Measurements from ENCODE around the gene ATRIP. TPM values are rescaled to one million over a fixed set of nuclear protein-coding genes. Genes with fewer than 3 reads are reported as not detected.
A peak's percentile ranks its signal among the peaks of the same experiment; 100 is the strongest.

The ATRIP gene
- total RNA-seq, 4 donors from 2014 or later: 7.5 to 10.5 (median 9.3) TPM

DNA sequence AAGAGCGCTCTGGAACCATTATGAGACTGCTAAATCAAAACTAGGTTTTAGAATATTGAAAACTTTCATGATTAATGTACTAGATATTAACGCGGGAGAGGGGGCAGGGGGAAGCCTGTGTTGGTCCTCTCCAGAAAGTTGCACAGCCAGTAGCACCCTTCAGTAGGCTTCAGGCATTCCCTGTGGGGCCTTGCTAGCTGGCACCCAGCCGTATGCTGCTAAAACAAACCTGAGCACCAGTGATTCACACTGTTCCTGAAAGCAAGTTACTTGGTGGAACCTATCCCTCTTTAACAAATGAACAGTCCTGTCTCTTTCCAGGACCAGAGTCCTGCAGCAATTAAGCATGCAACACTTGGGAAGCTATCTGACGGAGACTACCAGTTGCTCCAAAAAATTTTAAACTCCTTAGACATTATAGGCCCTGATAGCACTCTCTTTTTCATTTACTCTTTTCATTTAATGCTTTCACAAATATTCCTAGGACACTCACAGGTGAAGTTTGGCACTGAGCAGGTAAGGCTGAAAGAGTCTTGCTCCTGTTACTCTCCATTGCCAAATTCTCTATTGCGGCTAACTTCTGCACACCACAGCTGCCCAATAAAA lies 1.2 kb upstream of the ATRIP start:
- H3K4me3 ChIP-seq: no peak overlapping the region
- H3K27ac ChIP-seq: peak overlapping the region in 3 of 4 donors; percentile 93 to 97 (median 94)
- no peak for DNase-seq (ENCODE audit: low spot score in 2 of 2)
- peaks cover 0 to 46% (median 27%) of the 10 kb centered on the region in 4 donors for H3K4me1 ChIP-seq
- no peaks in the 10 kb centered on the region for H3K27me3 ChIP-seq
- TF ChIP-seq POLR2A (IDR thresholded peaks at IDR 0.05) (no peak), EP300 (IDR thresholded peaks at IDR 0.05) (no peak)
- TF ChIP-seq, protein P1, sequence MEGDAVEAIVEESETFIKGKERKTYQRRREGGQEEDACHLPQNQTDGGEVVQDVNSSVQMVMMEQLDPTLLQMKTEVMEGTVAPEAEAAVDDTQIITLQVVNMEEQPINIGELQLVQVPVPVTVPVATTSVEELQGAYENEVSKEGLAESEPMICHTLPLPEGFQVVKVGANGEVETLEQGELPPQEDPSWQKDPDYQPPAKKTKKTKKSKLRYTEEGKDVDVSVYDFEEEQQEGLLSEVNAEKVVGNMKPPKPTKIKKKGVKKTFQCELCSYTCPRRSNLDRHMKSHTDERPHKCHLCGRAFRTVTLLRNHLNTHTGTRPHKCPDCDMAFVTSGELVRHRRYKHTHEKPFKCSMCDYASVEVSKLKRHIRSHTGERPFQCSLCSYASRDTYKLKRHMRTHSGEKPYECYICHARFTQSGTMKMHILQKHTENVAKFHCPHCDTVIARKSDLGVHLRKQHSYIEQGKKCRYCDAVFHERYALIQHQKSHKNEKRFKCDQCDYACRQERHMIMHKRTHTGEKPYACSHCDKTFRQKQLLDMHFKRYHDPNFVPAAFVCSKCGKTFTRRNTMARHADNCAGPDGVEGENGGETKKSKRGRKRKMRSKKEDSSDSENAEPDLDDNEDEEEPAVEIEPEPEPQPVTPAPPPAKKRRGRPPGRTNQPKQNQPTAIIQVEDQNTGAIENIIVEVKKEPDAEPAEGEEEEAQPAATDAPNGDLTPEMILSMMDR (IDR thresholded peaks at IDR 0.05): no peak
- no peaks in the 10 kb centered on the region for H3K9me3 ChIP-seq
- H3K36me3 ChIP-seq: peaks cover 0 to 33% (median 0%) of the 10 kb centered on the region in 3 donors
- 76 to 81% methylated on average over 6 of the region's 6 CpGs for WGBS, 2 donors

DNA sequence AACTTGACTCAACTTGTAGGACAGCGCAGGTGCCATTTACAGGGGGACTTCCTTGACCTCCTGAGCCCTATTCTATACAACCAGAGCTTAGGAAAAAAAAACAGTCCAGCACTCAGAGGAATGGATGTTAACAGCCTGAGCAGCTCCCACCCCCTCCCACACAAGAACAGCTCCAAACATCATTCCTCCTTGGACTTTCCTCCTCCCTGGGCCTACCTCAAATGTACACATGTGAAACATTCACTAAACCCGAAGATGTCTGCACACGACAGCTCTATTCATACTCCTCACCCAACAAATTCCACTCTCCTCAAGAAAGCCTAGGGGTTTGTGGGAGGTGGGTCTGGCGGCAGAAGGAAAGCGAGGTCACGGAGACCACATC lies 503 bp upstream of the ATRIP start:
- Histone ChIP-seq H3K27ac (peak overlapping the region; percentile 79 to 97 (median 94)), H3K27me3 (no peaks in the 10 kb centered on the region), H3K9me3 (no peaks in the 10 kb centered on the region), H3K4me3 (peak overlapping the region; percentile 67 to 96 (median 84)), H3K36me3 (peaks cover 0 to 39% (median 0%) of the 10 kb centered on the region in 3 donors), H3K4me1 (peaks cover 0 to 42% (median 24%) of the 10 kb centered on the region in 4 donors)
- TF ChIP-seq EP300 (IDR thresholded peaks at IDR 0.05) (no peak), POLR2A (IDR thresholded peaks at IDR 0.05) (no peak)
- TF ChIP-seq, protein P1 (IDR thresholded peaks at IDR 0.05): no peak
- 10 to 11% methylated on average over 6 of the region's 6 CpGs for whole genome bisulfite sequencing, 2 donors
- no peak for DNase-seq (ENCODE audit: low spot score in 2 of 2)

DNA sequence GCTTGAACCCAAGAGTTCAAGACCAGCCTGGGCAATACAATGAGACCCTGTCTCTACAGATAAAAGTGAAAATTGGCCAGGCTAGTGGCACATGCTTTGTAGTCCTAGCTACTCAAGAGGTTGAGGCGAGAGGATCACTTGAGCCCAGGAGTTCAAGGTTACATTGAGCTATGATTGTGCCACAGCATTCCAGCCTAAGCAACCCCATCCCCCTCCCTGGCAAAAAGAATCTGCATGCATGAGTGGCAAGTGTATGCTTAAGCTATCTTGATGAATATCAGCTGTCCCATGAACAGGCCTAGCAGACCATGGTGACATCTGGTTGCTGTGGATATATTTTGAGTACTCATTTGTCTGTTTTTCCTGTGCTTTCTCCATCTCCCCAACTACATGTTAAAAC lies 4.7 kb downstream of the ATRIP start:
- no peak for DNase-seq (ENCODE audit: low spot score in 2 of 2)
- peaks cover 0 to 57% (median 12%) of the 10 kb centered on the region in 3 donors for H3K36me3 ChIP-seq
- 75 to 82% methylated on average over 1 of the region's 1 CpG for WGBS, 2 donors

DNA sequence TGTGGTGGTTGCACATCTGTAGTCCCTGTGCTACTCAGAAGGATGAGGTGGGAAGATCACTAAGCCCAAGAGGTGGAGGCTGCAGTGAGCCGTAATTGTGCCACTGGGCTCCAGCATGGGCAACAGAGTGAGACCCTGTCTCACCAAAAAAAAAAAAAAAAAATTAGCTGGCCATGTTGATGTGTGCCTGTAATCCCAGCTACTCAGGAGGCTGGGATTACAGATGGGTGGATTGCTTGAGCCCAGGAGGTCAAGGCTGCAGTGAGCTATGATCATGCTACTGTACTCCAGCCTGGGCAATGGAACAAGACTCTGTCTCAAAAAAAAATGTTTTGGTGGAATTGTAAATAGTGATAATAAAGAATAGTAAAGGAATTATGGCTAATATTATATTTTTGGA lies 9.9 kb downstream of the ATRIP start:
- TF ChIP-seq POLR2A (IDR thresholded peaks at IDR 0.05) (no peak), EP300 (IDR thresholded peaks at IDR 0.05) (no peak)
- TF ChIP-seq, protein P1 (IDR thresholded peaks at IDR 0.05): no peak
- no peaks in the 10 kb centered on the region for H3K9me3 ChIP-seq
- no peak for DNase-seq (ENCODE audit: low spot score in 2 of 2)
- no peak overlapping the region for H3K4me3 ChIP-seq
- no peaks in the 10 kb centered on the region for H3K27me3 ChIP-seq
- H3K36me3 ChIP-seq: peaks cover 8 to 99% (median 20%) of the 10 kb centered on the region in 3 donors
- peaks cover 0 to 20% (median 0%) of the 10 kb centered on the region in 4 donors for H3K4me1 ChIP-seq
- H3K27ac ChIP-seq: peak overlapping the region; percentile 8 to 80 (median 47)
- 91 to 94% methylated on average over 1 of the region's 1 CpG for WGBS, 2 donors

More for the DNA sequence above, 4.7 kb downstream of the ATRIP start:
- Histone ChIP-seq H3K9me3 (no peaks in the 10 kb centered on the region), H3K4me1 (peaks cover 0 to 25% (median 7%) of the 10 kb centered on the region in 4 donors), H3K27ac (no peak overlapping the region), H3K4me3 (no peak overlapping the region), H3K27me3 (no peaks in the 10 kb centered on the region)
- TF ChIP-seq EP300 (IDR thresholded peaks at IDR 0.05): no peak

DNA sequence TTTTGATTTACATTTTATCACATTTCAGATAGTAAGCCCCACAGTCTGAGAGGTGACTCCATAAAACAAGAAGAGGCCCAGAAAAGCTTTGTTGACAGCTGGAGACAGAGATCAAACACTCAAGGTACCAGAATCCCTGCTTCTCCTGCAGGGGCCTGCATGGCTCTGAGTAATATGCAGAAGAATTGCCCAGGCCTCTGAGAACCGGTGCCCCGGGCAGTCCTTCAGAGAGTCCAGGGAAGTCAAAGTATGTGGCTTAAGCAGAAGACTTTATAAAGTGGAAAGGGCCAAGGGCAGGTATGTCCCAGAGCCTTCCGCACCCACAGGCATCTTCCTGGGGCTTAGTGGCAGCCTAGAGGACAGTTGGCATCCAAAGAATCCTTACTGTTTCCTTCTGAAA lies 12.8 kb downstream of the ATRIP start:
- 93 to 96% methylated on average over 3 of the region's 3 CpGs for WGBS, 2 donors
- no peaks in the 10 kb centered on the region for H3K9me3 ChIP-seq
- no peak overlapping the region for H3K4me3 ChIP-seq
- peaks cover 8 to 91% (median 18%) of the 10 kb centered on the region in 3 donors for H3K36me3 ChIP-seq
- H3K4me1 ChIP-seq: peaks cover 0 to 20% (median 0%) of the 10 kb centered on the region in 4 donors
- DNase-seq (ENCODE audit: low spot score in 2 of 2): no peak
- H3K27ac ChIP-seq: peak overlapping the region in 1 of 4 donors; percentile 80
- no peak for TF ChIP-seq POLR2A (IDR thresholded peaks at IDR 0.05)
- no peaks in the 10 kb centered on the region for H3K27me3 ChIP-seq

DNA sequence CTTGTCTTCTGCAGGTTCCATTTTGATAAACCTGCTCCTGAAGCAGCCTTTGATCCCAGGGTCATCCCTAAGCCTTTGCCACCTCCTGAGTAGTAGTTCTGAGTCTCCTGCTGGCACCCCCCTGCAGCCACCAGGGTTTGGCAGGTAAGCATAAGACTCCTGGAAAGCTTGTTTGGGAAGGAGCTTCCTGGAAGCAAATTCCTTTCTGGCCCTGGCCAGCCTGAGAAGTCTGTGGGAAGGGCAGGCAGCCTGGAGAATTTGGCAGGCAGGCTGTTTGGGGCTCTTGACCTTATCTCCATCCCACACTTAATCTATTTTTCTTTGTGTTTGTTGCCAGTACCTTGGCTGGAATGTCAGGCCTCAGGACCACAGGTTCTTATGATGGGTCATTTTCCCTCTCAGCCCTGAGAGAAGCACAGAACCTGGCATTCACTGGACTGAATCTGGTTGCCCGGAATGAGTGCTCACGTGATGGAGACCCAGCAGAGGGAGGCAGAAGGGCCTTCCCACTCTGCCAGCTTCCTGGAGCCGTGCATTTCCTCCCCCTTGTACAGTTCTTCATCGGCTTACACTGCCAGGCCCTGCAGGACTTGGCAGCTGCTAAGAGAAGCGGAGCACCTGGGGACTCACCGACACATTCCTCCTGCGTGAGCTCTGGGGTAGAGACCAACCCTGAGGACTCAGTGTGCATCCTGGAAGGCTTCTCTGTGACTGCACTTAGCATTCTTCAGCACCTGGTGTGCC lies 13.4 kb downstream of the ATRIP start:
- Histone ChIP-seq H3K27me3 (no peaks in the 10 kb centered on the region), H3K27ac (peak overlapping the region in 1 of 4 donors; percentile 80), H3K4me1 (peaks cover 0 to 24% (median 2%) of the 10 kb centered on the region in 4 donors), H3K4me3 (no peak overlapping the region), H3K36me3 (peaks cover 8 to 91% (median 15%) of the 10 kb centered on the region in 3 donors), H3K9me3 (no peaks in the 10 kb centered on the region)
- WGBS, 2 donors: 70% methylated on average over 7 of the region's 7 CpGs
- DNase-seq (ENCODE audit: low spot score in 2 of 2): no peak
- no peak for TF ChIP-seq EP300 (IDR thresholded peaks at IDR 0.05)
- TF ChIP-seq POLR2A (IDR thresholded peaks at IDR 0.05): no peak
- TF ChIP-seq, protein P1 (IDR thresholded peaks at IDR 0.05): no peak

Measured in tibial nerve (tissue), 4 donors.